Measurements from ENCODE around the gene SFSWAP.
"Not testable (repeated sequence)": the region's sequence is repeated elsewhere in the genome, so short reads cannot be mapped to it uniquely, and the experiment has no call there.

The SFSWAP gene

DNA sequence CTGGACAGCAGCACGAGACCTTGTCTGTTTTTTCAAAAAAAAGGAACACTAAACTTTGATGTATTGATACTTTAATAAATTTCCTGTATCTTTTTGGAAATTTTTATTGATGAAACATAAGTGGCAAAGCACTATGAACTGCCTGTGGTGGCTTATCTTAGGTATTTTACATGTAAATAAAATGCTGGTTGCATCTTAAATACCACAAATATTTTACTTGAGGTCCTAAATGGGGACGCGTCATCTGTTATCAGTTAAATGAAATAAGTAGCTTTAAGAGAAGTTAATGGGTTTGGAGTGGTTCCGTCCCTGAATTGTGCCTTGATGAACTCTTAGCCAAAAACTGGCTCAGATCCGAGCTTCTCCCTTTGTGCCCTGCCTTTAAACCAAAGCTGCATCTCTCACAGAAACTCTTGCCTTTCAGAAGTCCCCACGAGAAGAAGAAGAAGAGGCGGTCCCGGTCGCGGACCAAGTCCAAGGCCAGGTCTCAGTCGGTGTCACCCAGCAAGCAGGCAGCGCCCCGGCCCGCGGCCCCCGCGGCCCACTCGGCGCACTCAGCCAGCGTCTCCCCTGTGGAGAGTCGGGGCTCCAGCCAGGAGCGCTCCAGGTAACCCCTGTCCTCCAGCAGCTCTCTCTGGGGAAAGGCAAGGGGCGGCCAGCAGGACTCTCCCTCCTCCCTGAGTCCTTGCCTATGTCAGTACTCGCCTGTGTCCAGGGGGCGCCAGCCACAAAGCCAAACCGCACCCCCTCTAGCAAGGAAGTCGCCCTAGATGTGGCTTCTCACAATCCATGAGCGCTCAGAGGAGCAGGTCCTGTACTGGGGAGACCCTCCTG lies 86.1 kb downstream of the SFSWAP start:
- DNase-seq (ENCODE audit: insufficient read length, low spot score) (no peak), FAIRE-seq (no peak)
- no peak for TF ChIP-seq POLR2A (IDR thresholded peaks at IDR 0.05; ENCODE audit: low read depth, low read length)

- FAIRE-seq, result no peak
- DNase-seq (ENCODE audit: insufficient read length, low spot score), result no peak
- TF ChIP-seq POLR2A (IDR thresholded peaks at IDR 0.05; ENCODE audit: low read depth, low read length), result no peak
Observed at GRCh38 chr12:131797588-131797934, 86.7 kb downstream of the SFSWAP start.

DNA sequence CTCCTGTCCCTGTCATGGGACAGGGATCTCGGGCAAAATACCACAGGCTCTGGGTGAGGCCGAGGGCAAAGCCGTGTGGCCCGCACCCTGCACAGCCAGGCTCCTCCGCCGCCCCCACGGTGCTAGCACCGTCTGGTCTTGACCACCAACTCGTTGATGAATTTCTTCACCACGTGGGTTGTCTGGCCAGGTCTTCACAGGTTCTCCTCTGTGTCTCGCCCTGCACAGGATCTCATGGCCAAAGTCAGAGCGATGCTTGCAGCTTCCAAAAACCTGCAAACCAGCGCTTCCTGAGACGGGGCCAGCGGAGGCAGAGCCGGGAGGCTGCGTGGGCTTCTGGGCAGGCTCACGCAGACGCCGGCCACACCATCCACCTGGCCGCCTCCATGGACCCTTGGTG lies 88.3 kb downstream of the SFSWAP start:
- FAIRE-seq (no peak), DNase-seq (ENCODE audit: insufficient read length, low spot score) (no peak)
- TF ChIP-seq POLR2A (IDR thresholded peaks at IDR 0.05; ENCODE audit: low read depth, low read length), result no peak

GRCh38 chr12:131799828-131800593 lies 89.1 kb downstream of the SFSWAP start:
- no peak for TF ChIP-seq POLR2A (IDR thresholded peaks at IDR 0.05; ENCODE audit: low read depth, low read length)
- DNase-seq (ENCODE audit: insufficient read length, low spot score) (no peak), FAIRE-seq (no peak)

DNA sequence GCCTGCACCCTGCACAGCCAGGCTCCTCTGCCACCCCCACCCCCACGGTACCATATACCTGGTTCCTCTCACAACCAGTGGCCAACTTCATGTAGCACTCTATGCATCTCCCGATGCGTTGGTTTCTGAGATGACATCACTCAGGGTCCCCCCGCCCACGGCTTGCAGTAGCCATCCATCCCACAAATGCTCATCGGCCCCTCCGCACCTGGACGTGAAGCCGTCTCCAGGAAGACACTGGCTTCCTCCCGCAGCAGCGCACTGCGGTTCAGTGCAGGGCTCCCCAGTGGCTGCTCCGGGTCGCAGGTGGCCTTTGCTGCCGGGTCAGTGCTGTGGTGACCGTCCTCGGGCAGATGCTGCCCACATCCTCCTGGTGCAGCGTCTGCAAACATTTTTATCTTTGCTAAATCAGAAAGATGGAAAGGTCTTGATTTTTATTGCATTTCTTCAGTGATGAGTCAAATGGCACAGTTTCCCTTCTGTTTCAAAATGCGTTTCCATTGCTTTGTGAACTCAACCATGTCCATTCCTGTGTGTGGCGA lies 89.8 kb downstream of the SFSWAP start:
- TF ChIP-seq POLR2A (IDR thresholded peaks at IDR 0.05; ENCODE audit: low read depth, low read length), result no peak
- DNase-seq (ENCODE audit: insufficient read length, low spot score) (no peak), FAIRE-seq (no peak)

- no peak for TF ChIP-seq POLR2A (IDR thresholded peaks at IDR 0.05; ENCODE audit: low read depth, low read length)
- FAIRE-seq (no peak), DNase-seq (ENCODE audit: insufficient read length, low spot score) (no peak)
Observed at GRCh38 chr12:131801254-131801866, 90.5 kb downstream of the SFSWAP start.

- FAIRE-seq (no peak), DNase-seq (ENCODE audit: insufficient read length, low spot score) (no peak)
Observed at GRCh38 chr12:131803961-131804521, 93.2 kb downstream of the SFSWAP start.

GRCh38 chr12:131805421-131805820 lies 94.5 kb downstream of the SFSWAP start:
- no peak for DNase-seq (ENCODE audit: insufficient read length, low spot score)
- no peak for TF ChIP-seq POLR2A (IDR thresholded peaks at IDR 0.05; ENCODE audit: low read depth, low read length)
- FAIRE-seq, result no peak

More at GRCh38 chr12:131803961-131804521, 93.2 kb downstream of the SFSWAP start:
- TF ChIP-seq POLR2A (IDR thresholded peaks at IDR 0.05; ENCODE audit: low read depth, low read length), result no peak

- no peak for DNase-seq (ENCODE audit: insufficient read length, low spot score)
- no peak for TF ChIP-seq POLR2A (IDR thresholded peaks at IDR 0.05; ENCODE audit: low read depth, low read length)
- FAIRE-seq, result no peak
Observed at GRCh38 chr12:131806674-131807073, 95.8 kb downstream of the SFSWAP start.

GRCh38 chr12:131808744-131809371 lies 98.0 kb downstream of the SFSWAP start:
- no peak for DNase-seq (ENCODE audit: insufficient read length, low spot score)
- FAIRE-seq, result no peak
- TF ChIP-seq POLR2A (IDR thresholded peaks at IDR 0.05; ENCODE audit: low read depth, low read length), result no peak

DNA sequence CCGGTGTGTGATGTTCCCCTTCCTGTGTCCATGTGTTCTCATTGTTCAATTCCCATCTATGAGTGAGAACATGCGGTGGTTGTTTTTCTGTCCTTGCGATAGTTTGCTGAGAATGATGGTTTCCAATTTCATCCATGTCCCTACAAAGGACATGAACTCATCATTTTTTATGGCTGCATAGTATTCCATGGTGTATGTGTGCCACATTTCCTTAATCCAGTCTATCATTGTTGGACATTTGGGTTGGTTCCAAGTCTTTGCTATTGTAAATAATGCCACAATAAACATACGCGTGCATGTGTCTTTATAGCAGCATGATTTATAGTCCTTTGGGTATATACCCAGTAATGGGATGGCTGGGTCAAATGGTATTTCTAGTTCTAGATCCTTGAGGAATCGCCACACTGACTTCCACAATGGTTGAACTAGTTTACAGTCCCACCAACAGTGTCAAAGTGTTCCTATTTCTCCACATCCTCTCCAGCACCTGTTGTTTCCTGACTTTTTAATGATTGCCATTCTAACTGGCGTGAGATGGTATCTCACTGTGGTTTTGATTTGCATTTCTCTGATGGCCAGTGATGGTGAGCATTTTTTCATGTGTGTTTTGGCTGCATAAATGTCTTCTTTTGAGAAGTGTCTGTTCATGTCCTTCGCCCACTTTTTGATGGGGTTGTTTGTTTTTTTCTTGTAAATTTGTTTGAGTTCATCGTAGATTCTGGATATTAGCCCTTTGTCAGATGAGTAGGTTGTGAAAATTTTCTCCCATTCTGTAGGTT lies 98.8 kb downstream of the SFSWAP start:
- FAIRE-seq; DNase-seq (ENCODE audit: insufficient read length, low spot score): not testable (repeated sequence)

DNA sequence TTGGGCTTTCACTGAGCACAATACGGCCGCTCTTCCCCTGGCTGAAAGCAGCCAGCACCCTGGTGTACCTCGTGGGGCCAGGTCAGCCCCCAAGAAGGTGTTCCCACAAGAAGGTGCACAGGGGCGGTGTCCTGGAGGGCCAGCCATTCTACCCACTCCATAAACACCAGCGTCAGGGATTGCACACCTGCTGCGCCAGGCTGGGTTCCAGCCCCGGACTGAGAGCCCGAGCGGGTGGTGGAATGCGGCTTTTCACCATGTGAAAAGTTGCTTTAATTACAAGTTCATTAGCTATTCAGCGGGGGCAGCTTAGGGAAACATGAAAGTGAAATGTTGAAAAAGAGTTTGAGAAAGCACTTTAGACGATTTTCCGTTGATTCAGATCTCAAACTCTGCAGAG lies 99.8 kb downstream of the SFSWAP start:
- FAIRE-seq (no peak), DNase-seq (ENCODE audit: insufficient read length, low spot score) (no peak)
- no peak for TF ChIP-seq POLR2A (IDR thresholded peaks at IDR 0.05; ENCODE audit: low read depth, low read length)

DNA sequence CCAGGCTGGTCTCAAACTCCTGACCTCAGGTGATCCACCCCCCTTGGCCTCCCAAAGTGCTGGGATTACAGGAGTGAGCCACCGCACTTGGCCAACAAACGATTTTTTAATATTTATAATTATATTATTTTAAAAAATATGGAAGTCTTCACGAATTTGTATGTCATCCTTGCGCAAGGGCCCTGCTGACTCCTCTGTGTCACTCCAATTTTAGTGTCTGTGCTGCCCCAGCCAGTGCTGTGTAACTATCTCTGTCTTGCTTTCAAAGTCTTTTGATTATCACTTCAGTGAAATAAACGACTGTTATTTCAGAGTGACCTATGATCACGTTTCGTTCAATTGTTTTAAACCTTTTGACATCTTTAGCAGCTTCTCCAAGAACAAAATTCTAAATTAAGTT lies 104.2 kb downstream of the SFSWAP start:
- TF ChIP-seq POLR2A (IDR thresholded peaks at IDR 0.05; ENCODE audit: low read depth, low read length), result no peak
- no peak for DNase-seq (ENCODE audit: insufficient read length, low spot score)
- FAIRE-seq, result no peak
